Muscle layer of duodenum (tissue), 2 donors: Measurements from ENCODE around the gene CA11.

Experiments used
- H3K27ac ChIP-seq: one replicate; pipeline ENCODE4 v1.7.0; 2013; ENCODE audit warnings: mild to moderate bottlenecking, low read length
- H3K27me3 ChIP-seq: one replicate; pipeline ENCODE4 v1.7.0; 2013; ENCODE audit warnings: low read depth, mild to moderate bottlenecking, control low read depth, low read length
- H3K36me3 ChIP-seq, 2 donors: one replicate each; pipeline ENCODE4 v1.7.0; 2013; ENCODE audit warnings: low read length in 2 of 2, control low read depth in 1 of 2, mild to moderate bottlenecking in 1 of 2; ENCODE audit not compliant: insufficient read depth in 2 of 2, control insufficient read depth in 1 of 2
- H3K4me1 ChIP-seq, 2 donors: one replicate each; pipeline ENCODE4 v1.7.0; 2013; ENCODE audit warnings: low read length in 2 of 2, mild to moderate bottlenecking in 2 of 2, control low read depth in 1 of 2, moderate library complexity in 1 of 2; ENCODE audit not compliant: insufficient read depth in 2 of 2, control insufficient read depth in 1 of 2
- H3K4me3 ChIP-seq, 2 donors: one replicate each; pipeline ENCODE4 v1.7.0; 2013; ENCODE audit warnings: low read length in 2 of 2, low read depth in 1 of 2, mild to moderate bottlenecking in 1 of 2
- H3K9me3 ChIP-seq, 2 donors: one replicate each; pipeline ENCODE4 v1.7.0; 2013; ENCODE audit warnings: low read length in 2 of 2, control low read depth in 1 of 2, mild to moderate bottlenecking in 1 of 2; ENCODE audit not compliant: control insufficient read depth in 1 of 2
- donor health status: healthy.

Gene CA11

DNA sequence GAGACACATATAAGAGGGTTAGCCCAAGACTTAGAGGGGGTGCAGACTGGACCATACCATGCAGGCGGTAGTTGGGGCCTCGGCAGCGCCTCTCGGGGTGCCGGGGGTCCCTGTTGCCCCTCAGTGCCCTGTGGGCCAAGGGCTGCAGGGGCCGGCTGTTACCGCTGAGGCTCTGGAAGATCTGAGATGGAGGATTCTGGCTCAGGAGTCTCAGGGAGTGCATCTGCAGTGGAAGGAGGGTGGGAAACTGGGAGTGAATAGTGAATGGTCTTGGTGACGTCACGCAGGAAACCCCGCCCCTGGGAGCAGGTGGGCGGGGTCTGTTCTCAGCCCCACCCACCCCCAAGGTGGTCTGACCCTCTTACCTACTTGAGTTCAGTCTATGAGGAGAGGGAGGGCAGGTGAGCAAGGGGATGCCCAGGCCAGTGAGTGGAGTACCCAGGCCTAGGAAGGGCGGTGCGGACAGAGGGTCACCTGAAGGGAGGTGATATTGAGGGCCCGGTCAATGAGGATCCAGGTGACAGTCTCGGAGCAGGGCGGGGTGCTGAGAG lies 7.1 kb downstream of the CA11 start:
- Histone ChIP-seq H3K27me3 (no peaks in the 10 kb centered on the region), H3K36me3 (no peaks in the 10 kb centered on the region), H3K27ac (peak overlapping the region; percentile 98), H3K4me1 (peaks cover 10 to 21% of the 10 kb centered on the region in 2 donors), H3K4me3 (peak overlapping the region in 1 of 2 donors; percentile 70), H3K9me3 (no peaks in the 10 kb centered on the region)

DNA sequence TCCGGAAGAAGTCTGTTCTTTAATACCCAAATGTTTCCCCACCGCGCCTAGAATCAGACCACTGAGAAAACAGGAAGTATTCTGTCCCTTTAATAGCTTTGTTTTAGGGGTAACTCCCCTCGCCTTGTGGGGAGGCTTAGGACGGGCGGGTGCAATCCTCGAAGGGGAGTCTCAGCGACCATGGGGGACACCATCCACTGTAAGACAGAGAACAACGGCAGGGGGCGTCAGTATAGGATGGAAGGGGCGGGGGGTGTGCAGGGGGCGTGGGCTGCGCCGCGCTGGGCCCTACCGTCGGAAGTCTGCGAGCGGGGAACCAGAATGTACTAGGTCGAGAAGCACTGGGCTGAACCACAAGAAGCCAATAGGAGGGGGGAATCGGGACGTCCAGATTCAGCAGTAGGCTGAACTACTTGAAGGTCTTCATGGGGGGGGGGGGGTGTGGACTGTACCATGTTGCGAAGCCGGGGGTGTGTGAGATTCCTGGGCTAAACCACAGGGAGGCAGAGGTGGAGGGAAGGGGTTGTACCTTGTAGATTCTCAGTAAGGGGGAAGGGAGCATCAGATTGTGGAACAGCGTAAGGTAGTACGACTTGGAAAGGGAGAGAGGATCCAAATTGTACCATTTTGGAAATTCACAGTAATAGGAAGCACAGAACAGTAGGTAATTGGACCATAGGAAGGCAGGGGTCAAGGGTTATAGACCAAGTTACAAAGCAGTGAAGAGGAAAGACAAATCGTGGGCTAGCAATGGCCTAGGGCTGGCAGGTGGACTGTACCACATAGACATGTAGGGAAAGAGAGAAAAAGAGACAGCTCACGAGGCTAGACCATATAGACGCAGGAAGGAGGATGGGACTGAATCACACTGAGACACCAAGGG lies 7.8 kb downstream of the CA11 start:
- no peaks in the 10 kb centered on the region for H3K27me3 ChIP-seq
- H3K36me3 ChIP-seq = no peaks in the 10 kb centered on the region
- peaks cover 17 to 28% of the 10 kb centered on the region in 2 donors for H3K4me1 ChIP-seq
- H3K27ac ChIP-seq = peak overlapping the region; percentile 98
- peak overlapping the region; percentile 70 to 96 for H3K4me3 ChIP-seq
- H3K9me3 ChIP-seq = no peaks in the 10 kb centered on the region

DNA sequence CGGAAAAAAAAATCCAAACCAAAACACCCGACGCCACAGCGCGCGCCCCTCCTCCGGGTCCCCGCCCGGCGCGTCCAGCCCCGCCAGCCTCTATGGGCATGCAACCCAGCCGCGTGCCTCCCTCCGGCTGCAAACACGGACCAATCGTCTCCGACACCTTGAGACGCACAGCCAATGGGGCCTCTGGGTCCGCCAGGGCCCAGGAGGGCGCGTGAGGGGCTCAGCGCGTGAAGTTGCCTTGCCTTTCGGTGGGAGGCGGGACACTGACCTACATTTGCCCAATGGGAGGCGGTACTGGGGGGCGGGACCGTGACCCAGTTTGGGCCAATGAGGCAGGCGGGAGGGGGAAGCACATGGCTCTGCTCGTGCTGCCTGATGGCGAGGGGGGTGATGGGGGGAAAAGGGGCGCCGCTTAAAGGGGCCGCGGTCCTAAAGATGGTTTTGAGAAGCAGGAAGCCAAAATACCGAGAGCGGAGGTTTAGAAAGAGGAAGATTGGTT lies 8.5 kb downstream of the CA11 start:
- peak overlapping the region; percentile 71 to 96 for H3K4me3 ChIP-seq
- H3K27ac ChIP-seq = peak overlapping the region; percentile 98
- H3K27me3 ChIP-seq = no peaks in the 10 kb centered on the region
- H3K9me3 ChIP-seq = no peaks in the 10 kb centered on the region
- peaks cover 0 to 3% of the 10 kb centered on the region in 2 donors for H3K36me3 ChIP-seq
- peaks cover 22 to 35% of the 10 kb centered on the region in 2 donors for H3K4me1 ChIP-seq

DNA sequence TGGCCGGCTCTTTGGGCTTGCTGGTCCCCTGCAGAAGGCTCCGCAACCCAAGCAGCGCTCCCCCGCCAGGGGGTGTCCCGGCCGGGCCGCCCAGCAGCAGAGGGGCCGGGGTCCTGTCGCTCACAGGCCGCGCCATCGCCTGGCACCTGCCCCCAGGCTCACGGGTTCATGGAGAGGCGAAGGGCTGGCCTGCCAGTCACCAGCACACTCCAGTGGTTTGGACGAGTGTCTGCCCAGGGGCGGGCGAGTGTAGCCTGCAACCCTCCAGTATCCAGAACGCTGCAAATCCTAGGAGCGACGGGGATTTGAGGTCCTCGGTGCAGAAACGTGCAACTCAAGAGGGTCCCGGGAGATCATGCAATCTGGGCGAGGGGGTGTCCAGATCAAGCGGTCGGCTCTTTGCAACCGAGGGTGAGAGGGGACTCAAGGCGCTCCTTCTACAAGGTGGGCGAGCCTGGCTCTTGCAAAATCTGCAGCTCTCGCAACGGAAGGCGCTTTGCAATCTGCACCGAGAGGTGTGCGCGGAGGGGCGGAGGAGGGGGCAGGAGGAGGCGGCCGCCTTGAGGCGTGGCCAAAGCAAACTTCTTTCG lies 9.0 kb downstream of the CA11 start, which contains the start of gene DBP:
Gene DBP (minus strand): TSS at position 521 of the 590 bp plus-strand sequence. CDS start 385 bp downstream, at position 136.
- Histone ChIP-seq H3K4me3 (peak within 1 kb of the TSS; percentile 71 to 96), H3K36me3 (peaks cover 0 to 4% of the 10 kb centered on the region in 2 donors), H3K27me3 (no peaks in the 10 kb centered on the region), H3K27ac (peak within 1 kb of the TSS; percentile 98), H3K9me3 (no peaks in the 10 kb centered on the region), H3K4me1 (peaks cover 24 to 36% of the 10 kb centered on the region in 2 donors)

DNA sequence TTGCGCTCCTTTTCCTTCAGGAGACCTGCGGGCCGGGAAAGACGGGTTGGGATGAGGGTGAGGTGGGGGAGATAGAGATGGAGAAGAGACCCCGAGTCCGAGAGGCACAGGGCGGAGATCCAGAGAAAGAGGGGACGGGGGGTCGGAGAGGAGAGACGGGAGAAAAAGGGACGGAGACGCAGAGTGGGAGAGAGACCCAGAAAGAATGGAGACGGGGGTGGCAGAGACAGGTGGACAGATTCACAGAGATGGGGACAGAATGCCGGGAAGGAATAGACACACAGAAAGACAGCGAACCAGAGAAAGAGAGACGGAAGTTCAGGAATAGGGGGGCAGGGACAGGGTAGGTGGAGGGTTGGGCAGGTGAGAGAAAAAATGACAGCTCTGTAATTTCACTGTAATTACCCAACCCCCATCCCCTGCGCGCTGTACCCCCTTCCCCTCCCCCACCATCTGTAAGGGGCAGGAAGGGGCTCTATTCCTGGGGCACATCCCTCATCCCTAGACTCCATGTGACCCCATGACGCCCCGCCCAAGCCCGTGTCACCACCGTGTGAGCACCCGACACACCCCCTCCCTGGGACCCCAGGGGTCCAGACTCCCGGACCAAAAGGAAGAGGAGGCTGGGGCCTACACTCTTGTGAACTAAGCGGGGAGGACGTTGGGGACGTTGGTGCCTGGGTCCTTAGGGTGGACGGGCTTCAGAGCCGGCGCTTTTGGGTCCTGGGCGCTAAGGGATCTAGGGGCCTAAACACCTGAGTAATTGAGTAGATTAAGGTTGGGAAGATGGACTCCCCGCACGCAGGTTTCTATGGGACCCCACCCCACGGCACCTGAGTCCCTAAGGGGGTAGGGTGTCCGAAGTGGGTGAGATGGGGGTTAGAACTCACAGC lies 9.8 kb downstream of the CA11 start:
- no peaks in the 10 kb centered on the region for H3K9me3 ChIP-seq
- peak overlapping the region; percentile 98 for H3K27ac ChIP-seq
- H3K27me3 ChIP-seq = no peaks in the 10 kb centered on the region
- H3K4me3 ChIP-seq = peak overlapping the region; percentile 71 to 96
- peaks cover 2 to 4% of the 10 kb centered on the region in 2 donors for H3K36me3 ChIP-seq
- H3K4me1 ChIP-seq = peaks cover 24 to 43% of the 10 kb centered on the region in 2 donors

DNA sequence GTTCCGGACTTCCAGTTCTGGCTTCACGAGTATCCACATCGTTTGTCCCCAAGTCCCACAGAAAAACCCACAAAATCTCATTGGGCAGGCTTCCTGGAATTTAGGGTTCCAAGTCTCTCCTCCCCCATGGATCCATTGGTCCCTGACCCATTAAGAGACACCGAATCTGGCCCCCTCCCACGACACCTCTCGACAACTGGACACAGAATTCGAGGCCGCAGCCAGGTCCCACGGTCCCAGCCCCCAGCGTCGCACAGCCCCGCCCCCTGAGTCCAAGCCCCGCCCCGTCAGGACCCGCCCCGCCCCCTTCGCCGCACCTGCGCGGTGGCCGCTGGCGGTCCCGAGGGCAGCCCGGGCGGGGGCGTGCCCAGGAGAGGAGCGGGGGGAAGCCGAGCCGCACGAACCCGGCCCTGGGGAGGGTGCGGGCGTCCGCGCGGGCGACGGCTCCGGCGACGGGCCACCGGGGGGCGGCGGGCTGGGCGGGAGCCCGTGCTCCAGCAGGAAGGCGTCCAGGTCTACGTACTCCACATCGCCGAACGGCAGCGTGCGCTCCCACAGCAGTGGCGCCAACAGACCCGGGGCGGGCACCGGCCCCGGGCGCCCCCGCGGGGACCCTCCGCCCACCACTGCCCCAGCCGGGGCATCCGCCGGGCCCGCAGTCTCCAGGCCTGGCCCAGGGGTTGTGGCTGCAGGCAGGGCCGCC lies 10.6 kb downstream of the CA11 start:
- Histone ChIP-seq H3K27me3 (no peaks in the 10 kb centered on the region), H3K4me1 (peaks cover 24 to 51% of the 10 kb centered on the region in 2 donors), H3K9me3 (no peaks in the 10 kb centered on the region), H3K4me3 (peak overlapping the region; percentile 71 to 96), H3K27ac (peak overlapping the region; percentile 98), H3K36me3 (peaks cover 4 to 9% of the 10 kb centered on the region in 2 donors)

DNA sequence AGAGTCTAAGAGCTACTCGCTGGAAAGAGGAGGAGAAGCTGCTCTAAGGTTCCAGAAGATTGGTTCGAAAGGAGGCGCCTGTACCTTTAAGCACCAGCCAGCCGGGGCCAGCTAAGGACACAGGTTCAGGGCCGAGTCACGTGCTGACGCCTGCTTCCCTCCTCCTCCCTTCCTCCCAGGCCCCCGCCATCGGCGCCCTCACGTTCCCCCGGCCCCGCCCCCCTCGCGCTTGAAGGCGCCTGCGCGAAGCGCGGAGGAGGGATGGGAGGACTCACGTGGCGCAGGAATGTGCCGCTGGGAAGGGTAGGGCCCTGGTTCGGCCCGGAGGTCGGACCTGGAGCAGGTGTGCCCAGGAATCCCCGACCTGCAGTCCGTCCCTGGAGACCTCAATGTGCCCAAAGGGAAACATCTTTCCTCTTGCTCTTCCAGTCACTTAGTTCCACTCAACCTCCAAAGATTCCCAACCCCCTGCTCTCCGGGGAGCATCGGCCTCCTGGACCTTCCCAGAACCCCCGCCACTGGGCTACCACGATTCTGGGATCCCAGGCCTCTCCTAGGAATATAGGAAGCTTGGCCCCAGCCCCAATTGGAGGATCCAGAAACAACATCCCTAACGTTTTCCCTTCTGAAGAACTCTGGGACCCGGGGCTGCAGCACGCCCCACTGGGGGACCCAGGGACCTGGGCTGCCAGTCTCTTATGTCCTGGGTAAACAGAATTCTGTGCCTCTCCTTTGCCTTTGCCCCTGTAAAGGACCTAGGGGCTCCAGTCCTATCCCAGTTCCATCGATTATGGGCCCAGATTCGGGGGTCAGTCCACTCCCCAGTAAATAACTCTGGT lies 11.3 kb downstream of the CA11 start:
- H3K4me1 ChIP-seq = peaks cover 24 to 58% of the 10 kb centered on the region in 2 donors
- H3K36me3 ChIP-seq = peaks cover 4 to 9% of the 10 kb centered on the region in 2 donors
- peak overlapping the region; percentile 95 for H3K27ac ChIP-seq
- no peaks in the 10 kb centered on the region for H3K27me3 ChIP-seq
- no peaks in the 10 kb centered on the region for H3K9me3 ChIP-seq
- H3K4me3 ChIP-seq = peak overlapping the region; percentile 55 to 96

DNA sequence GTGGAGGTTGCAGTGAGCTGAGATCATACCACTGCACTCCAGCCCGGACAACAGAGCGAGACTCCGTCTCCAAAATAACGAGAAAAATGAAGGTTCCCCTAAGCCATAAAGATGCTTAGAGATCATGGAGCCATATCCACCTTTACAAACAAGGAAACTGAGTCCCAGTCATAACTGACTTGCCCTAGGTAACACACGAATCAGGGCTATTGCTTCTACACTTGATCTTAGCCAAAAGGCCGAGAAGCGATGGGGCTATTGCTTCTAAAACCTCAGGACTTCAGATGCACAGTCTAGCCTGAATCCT lies 12.0 kb downstream of the CA11 start:
- Histone ChIP-seq H3K9me3 (no peaks in the 10 kb centered on the region), H3K27ac (peak overlapping the region; percentile 71), H3K4me3 (peak overlapping the region; percentile 49 to 96), H3K27me3 (no peaks in the 10 kb centered on the region), H3K36me3 (peaks cover 4 to 9% of the 10 kb centered on the region in 2 donors), H3K4me1 (peaks cover 24 to 62% of the 10 kb centered on the region in 2 donors)

DNA sequence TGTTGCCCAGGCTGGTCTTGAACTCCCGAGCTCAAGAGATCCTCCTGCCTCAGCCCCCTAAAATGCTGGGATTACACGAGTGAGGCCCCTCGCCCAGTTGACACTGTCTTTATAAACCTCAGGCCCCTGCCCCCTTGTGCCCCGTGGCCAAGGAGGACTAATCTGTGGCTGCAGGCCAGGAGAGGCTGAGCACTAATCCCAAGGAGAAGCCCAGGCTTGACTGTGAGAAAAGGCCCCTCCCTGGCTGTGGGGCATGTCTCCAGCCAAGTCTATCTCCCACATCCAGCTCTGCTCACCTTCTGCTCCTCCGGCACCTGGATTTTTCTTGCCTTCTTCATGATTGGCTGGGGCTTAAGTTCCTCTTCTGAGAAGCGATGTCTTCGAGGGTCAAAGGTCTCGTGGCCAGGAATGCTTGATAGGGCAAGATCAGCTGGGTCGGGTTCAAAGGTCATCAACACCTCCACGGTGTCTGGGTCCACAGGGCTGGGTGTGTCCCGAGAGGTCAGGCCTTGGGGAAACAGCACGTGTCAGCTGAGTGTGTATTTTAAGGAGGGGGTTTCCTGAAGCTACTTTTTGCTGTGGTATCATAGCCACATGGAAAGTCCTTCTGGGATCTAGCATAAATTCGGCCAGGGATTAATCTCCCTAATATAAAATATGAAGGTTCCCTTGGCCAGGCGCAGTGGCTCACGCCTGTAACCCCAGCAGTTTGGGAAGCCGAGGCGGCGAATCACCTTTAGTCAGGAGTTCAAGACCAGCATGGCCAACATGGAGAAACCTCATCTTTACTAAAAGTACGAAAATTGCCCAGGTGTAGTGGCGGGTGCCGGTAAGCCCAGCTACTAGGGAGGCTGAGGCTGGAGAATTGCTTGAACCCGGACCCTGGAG lies 12.6 kb downstream of the CA11 start:
- Histone ChIP-seq H3K4me3 (peak overlapping the region in 1 of 2 donors; percentile 96), H3K4me1 (peaks cover 19 to 56% of the 10 kb centered on the region in 2 donors), H3K36me3 (peaks cover 4 to 9% of the 10 kb centered on the region in 2 donors), H3K9me3 (no peaks in the 10 kb centered on the region), H3K27me3 (no peaks in the 10 kb centered on the region), H3K27ac (peak overlapping the region; percentile 56)
